Measurements from ENCODE around the gene ABCA12. TPM values are rescaled to one million over a fixed set of nuclear protein-coding genes. Genes with fewer than 3 reads are reported as not detected.
"Not testable (repeated sequence)": the region's sequence is repeated elsewhere in the genome, so short reads cannot be mapped to it uniquely, and the experiment has no call there.

The ABCA12 gene, protein sequence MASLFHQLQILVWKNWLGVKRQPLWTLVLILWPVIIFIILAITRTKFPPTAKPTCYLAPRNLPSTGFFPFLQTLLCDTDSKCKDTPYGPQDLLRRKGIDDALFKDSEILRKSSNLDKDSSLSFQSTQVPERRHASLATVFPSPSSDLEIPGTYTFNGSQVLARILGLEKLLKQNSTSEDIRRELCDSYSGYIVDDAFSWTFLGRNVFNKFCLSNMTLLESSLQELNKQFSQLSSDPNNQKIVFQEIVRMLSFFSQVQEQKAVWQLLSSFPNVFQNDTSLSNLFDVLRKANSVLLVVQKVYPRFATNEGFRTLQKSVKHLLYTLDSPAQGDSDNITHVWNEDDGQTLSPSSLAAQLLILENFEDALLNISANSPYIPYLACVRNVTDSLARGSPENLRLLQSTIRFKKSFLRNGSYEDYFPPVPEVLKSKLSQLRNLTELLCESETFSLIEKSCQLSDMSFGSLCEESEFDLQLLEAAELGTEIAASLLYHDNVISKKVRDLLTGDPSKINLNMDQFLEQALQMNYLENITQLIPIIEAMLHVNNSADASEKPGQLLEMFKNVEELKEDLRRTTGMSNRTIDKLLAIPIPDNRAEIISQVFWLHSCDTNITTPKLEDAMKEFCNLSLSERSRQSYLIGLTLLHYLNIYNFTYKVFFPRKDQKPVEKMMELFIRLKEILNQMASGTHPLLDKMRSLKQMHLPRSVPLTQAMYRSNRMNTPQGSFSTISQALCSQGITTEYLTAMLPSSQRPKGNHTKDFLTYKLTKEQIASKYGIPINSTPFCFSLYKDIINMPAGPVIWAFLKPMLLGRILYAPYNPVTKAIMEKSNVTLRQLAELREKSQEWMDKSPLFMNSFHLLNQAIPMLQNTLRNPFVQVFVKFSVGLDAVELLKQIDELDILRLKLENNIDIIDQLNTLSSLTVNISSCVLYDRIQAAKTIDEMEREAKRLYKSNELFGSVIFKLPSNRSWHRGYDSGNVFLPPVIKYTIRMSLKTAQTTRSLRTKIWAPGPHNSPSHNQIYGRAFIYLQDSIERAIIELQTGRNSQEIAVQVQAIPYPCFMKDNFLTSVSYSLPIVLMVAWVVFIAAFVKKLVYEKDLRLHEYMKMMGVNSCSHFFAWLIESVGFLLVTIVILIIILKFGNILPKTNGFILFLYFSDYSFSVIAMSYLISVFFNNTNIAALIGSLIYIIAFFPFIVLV (N-terminal part only)
- under 1 TPM; 0.19 to 0.25 (median 0.23) TPM for polyA plus RNA-seq (ENCODE audit: insufficient read length in 4 of 4)

DNA sequence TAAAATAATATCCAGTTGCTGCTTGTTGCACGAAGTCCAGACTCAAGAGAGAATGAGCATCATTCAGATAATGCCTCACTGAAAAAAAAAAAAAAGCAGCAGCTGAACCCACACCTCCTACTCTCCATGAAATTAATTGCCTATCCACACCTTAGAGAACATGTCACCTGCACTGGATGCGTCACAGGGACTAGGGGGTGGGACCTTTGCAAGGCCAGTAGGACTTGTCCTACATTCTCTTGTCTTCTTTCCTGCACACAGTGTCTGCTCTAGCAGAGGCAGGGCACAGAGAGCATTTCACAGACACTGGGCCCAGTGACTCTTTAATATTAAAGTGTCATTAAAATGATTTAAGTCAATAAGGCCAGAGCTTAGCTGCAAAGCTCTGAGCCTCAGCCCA is at the start of gene ABCA12:
Gene ABCA12, minus strand, starts transcription at position 148 of the 400 bp plus-strand sequence. CDS start 418 bp downstream, outside the sequence.
- DNase-seq (ENCODE audit: low read depth in 4 of 4, low spot score in 3 of 4) = no peak

DNA sequence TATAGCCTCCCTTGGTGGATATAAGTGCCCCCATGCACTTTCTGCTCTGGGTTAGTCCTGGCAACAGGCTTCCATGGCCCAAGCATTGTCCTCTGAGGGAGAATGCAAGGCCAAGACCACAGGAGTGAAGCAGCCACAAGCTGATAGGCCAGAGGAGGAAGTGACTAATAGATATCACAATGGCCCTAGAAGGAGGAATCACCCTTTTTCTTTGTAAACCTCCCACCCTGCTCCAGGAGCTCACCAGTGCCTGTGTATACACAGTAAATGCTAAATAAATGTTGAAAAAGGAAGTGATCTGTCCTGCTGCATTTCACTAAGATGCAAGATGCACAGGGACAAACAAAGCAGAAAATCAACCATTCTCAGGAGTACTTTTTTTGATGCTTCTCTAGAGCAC is 49.7 kb upstream of the ABCA12 start:
- no peak for DNase-seq (ENCODE audit: low read depth in 4 of 4, low spot score in 3 of 4)

DNA sequence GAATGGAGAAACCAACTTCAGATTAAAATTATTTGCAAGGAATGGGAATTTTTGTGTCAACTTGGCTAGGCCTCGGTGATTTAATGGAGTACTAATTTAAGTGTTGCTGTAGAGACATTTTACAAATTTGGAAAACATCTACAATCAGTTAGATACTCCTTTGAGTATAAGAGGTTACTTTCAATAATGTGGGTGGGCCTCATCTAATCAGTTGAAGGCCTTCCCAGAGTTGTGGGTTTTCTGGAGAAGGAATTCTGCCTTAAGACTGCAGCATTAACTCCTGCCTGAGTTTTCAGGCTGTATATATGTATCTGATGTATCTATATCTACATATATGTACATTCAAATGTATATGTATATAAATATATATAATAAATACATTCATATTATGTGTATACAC is 47.6 kb upstream of the ABCA12 start:
- no peak for DNase-seq (ENCODE audit: low read depth in 4 of 4, low spot score in 3 of 4)

DNA sequence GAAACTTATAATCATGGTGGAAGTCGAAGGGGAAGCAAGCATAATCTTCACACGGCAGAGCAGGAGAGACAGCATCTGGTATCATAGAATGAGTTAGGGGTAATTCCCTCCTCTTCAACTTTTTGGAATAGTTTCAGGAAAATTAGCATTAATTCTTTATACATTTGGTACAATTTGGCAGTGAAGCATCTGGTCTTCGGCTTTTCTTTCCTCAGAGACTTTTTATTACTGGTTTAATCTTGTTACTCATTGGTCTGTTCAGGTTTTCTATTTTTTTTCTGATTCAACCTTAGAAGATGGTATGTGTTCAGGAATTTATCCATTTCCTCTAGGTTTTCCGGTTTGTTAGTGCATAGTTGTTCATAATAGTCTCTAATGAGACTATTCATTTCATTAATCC is 39.7 kb upstream of the ABCA12 start:
- DNase-seq (ENCODE audit: low read depth in 4 of 4, low spot score in 3 of 4) = no peak

DNA sequence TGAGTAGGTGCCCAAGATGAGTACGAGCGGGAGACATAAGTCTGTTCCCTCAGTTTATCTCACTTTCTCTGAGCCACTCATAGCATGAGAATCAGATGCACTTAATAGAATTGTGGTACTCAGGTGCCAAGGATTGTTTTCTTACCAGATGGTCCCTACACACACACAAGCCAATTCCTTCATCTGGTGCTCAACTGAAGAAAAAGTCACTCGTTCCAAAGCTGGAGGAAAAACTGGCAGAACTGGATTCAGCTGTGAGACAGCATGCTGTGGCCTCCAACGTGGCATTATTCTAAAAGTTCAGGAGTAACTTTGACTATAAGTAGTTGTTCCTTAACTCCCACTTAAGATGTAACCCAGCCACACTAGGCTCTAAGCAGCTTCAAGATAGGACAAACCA is 33.4 kb upstream of the ABCA12 start:
- no peak for DNase-seq (ENCODE audit: low read depth in 4 of 4, low spot score in 3 of 4)

DNA sequence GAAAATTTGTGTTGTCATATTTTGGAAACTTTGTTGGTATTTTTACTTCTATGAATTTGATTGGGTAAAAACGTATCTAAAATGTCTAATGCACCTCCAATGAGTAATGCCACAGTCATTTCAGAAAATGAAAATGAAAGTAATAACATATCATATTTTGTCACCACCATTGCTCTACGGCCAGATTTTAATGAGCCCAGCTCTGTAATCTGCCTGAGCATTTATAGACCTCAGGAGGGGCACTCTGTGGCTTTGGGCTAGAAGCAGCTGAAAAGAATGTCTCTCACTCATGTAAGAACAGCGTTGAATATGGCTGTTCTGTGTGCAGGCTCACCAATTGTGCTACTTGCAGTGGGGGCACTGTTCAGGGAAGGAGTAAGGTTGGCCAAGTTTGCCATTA is 32.7 kb upstream of the ABCA12 start:
- DNase-seq (ENCODE audit: low read depth in 4 of 4, low spot score in 3 of 4) = no peak

DNA sequence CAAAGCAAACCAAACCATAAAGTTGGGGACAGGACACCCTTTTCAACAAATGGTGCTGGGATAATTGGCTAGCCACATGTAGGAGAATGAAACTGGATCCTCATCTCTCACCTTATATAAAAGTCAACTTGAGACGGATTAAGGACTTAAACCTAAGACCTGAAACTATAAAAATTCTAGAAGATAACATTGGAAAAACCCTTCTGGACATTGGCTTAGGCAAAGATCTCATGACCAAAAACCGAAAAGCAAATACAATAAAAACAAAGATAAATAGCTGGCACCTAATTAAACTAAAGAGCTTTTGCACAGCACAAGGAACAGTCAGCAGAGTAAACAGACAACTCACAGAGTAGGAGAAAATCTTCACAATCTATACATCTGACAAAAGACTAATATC is 28.1 kb upstream of the ABCA12 start:
- not testable (repeated sequence) for DNase-seq (ENCODE audit: low read depth in 4 of 4, low spot score in 3 of 4)

DNA sequence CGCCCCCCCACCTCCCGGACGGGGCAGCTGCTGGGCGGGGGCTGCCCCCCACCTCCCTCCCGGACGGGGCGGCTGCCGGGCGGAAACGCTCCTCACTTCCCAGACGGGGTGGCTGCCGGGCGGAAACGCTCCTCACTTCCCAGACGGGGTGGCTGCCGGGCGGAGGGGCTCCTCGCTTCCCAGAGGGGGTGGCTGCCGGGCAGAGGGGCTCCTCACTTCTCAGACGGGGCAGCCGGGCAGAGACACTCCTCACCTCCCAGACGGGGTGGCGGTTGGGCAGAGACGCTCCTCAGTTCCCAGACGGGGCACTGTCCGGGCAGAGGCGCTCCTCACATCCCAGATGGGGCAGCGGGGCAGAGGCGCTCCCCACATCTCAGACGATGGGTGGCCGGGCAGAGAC is 24.9 kb upstream of the ABCA12 start:
- not testable (repeated sequence) for DNase-seq (ENCODE audit: low read depth in 4 of 4, low spot score in 3 of 4)

DNA sequence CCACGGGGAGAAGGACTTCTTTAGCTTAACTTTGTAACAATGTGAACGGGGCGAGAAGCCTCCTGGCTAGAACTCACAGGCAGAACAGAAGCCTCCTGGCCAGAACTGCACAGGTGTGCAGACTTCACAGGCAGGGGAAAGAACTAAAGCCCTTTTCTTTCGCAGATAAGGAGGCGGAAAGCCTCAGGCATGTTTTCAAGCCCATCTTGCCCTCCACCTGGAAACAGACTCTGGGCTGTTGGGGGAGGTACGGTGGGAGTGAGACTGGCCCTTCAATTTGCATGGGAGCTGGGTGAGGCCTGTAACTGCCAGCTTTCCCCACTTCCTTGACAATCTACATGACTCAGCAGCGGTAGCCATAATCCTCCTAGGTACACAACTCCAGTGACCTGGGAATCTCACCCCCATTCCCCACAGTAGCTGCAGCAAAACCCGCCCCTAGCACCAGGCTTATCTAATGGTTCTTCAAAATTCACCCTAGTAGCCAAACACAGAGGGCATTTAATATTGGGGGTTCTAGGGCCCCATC is 22.9 kb upstream of the ABCA12 start:
- no peak for DNase-seq (ENCODE audit: low read depth in 4 of 4, low spot score in 3 of 4)

DNA sequence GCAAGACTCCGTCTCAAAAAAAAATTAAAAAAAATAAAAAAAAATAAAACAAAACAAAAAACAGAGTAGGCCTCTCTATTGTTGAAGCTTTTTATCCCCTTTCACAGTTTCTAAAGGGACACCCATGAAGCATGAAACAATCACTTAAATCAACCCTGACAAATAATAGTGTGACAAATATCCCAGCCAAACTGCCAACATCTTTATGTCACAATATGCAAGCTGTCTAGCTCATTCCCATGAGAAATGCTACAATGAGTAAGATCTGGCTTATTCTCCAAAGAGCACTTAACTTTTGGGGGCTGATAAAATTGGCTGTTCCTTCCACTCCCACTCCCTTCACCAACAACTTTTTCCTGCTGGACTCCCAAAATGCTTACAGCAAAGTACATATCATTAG is 21.7 kb upstream of the ABCA12 start:
- no peak for DNase-seq (ENCODE audit: low read depth in 4 of 4, low spot score in 3 of 4)

DNA sequence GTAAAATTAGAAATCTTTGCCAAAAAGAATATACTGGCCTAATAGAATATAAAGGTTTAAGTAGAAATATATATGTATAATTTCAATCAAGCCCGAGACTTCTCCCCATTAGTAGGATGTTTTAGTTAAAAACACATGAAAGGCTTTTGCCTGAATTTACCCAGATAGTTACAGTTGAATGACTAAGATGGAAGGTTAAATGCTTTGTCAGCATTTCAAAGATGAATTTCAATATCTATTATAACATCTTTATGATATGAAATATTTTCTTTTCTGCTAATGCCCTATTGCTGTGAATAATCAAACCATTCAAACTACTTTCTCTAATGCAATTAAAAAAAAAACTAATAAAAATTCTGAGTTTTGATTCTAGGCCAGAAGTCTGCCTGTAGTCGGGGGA is 18.0 kb upstream of the ABCA12 start:
- no peak for DNase-seq (ENCODE audit: low read depth in 4 of 4, low spot score in 3 of 4)

DNA sequence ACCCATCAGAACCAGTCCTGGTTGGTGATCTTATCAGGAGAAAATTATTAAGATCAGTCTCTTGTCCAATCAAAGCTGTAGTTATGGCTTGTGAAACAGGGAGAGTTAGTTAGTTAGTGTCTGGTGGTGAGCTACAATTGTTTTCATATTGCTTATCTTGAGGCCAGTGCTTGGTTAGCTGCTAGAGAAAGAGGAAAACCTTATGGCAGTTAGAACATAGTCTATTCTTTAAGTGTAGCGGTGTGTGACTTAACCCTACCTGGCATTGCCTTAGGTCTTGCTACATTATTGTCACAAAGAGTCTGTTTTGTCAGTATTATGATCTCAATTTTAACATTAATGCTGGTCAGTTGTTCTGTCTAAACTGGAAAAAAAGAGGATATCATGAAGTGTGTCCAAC is 11.5 kb upstream of the ABCA12 start:
- DNase-seq (ENCODE audit: low read depth in 4 of 4, low spot score in 3 of 4) = no peak

DNA sequence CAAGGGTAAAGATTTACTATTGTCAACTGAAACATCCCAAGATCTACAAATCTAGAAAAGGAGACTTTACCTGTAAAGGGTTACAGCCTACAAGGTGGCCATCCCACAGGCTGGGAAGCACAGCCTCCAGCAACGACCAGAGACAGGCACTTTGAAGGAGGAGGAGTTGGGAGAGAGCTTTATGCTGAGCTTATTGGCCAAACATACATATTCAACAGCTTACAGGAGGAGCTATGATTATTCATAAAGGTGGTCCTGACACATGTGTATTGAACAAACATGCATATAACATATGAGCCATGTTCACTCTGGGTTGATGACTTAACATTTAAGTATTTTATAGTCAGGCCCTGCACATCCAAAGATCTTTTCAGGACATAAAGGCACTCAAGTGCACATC is 11.1 kb upstream of the ABCA12 start:
- no peak for DNase-seq (ENCODE audit: low read depth in 4 of 4, low spot score in 3 of 4)

DNA sequence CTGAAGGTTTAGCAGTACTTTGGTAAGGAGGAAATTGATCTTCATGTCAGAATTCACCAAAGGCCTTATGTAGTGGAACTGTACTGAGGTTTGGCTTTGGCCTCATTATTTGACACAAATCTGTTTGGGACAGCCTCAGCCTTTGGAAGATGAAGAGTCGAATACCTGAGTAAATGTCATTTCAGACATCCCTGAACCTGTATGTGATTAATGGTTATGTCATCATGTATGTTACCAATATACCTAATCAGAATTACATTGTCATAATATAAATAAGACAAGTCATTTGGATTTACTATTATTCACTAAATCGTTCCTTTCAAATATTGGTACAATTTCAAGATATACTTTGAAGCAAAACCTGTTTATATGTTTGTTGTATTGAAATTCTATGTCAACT is 10.6 kb upstream of the ABCA12 start:
- no peak for DNase-seq (ENCODE audit: low read depth in 4 of 4, low spot score in 3 of 4)

DNA sequence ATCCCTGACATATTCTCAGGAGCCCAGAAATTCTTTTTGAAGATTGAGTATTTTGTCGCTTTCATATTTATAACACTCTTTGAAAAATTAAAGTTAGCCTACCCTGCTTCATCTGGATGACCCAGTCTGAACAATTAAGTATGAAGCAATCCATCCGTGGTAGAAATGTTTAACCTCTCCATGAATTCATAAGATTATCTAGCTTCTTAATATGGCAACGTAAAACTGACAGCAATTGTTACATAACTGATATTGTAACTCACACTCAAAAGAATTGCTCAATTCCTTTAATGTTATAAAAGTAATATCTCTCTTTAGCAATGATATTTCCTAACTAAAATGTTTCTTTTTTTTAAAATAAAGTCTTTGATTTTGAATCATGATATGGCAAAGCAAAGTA is 7.2 kb upstream of the ABCA12 start:
- DNase-seq (ENCODE audit: low read depth in 4 of 4, low spot score in 3 of 4) = no peak

DNA sequence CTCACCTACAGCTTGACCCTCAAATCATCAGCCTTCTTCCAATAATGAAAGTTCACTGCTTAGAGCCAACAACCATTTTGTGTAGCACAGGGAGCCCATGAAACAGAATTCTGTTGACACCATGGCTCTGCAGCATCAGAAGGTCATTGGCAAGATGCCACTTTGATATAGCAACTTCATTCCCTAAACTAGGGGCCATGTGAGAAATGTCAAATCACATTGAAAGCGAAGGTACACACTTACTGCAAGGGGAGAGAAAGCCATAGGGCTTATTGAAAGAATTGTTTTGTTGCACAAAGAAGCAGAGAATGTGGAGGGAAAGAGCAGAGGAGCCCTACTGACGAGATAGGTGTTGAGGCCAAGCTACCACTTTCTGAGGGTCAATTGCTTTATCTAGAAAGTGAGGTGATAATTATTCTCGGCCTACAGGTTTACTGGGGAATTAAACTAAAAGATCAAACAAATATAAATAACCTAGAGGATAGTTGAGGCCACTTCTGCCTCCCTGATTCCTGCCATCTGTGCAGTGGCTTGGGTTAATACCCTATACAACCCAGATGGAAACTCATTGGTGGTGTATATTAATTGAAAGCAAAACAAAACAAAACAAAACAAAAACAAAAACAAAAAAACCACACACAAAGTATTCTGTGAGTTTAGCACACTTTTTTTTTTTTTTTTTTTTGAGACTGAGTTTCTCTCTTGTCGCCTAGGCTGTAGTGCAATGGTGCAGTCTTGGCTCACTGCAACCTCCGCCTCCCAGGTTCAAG is 5.9 kb upstream of the ABCA12 start:
- DNase-seq (ENCODE audit: low read depth in 4 of 4, low spot score in 3 of 4) = no peak

DNA sequence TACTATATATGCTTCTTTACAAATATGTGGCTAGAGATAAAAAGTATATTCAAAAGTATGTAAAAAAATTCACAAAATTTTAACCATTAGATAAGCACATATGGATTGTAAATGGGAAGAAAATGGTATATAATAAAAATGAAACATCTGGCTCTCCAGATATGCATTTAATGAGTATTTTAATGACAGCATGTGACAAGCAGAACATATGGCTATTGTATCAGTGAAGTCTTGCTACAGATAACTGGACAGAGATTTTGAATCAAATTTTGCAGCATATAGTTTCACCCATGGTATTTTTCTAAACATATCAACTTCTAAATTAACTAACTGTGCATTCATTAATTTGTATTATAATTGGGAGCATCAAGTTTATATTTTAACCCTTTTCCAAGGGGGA is 5.0 kb upstream of the ABCA12 start:
- no peak for DNase-seq (ENCODE audit: low read depth in 4 of 4, low spot score in 3 of 4)

DNA sequence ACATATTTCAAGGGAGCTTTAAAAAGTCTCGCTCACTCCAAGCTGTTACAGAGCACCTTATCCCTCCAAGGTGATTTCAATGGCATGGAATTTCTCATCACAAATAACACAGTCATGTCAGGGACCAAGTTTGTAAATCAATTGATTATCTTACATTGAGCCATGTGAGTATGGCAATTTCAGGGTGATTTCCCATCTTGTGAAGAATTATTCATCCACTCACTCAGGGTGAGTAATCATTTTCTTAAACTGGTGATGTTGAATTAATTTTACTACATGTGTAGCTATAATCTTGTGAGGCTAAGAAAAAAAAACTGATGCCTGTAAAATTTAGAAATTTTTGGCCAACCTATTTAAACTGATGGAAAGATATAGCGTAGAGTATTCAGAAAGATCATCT is 3.3 kb upstream of the ABCA12 start:
- no peak for DNase-seq (ENCODE audit: low read depth in 4 of 4, low spot score in 3 of 4)

DNA sequence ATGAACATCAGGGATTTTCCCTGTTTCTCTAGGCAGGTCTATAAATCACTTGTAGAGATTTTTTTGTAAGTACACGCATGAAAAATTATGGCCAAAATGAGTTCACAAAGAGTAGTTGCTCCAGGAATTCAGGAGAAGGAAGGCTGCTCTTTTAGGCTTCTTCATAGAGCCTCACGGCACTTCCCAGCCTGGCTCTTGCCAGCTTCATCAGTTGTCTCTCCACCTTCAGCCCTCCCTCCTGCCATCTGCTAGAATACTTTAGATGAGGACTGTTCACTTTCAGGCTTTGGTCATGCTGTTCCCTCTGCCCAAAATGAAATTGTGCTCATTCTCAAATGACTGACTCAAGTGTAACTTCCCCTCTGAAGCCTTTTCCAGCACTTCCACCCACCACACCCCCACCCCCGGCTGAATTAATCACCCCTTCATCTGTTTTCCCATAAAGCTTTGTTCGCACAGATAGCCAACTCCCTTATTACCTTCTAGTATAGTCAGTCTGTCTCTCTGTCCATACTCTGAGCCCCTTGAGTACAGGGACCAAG is 1.8 kb upstream of the ABCA12 start:
- DNase-seq (ENCODE audit: low read depth in 4 of 4, low spot score in 3 of 4) = no peak

Data from right renal pelvis (tissue), 4 donors.